GM12878 (cell line): ENCODE measurements around the gene HOXB3. TPM values are rescaled to one million over a fixed set of nuclear protein-coding genes. Genes with fewer than 3 reads are reported as not detected.

Source experiments
- CBFB ChIP-seq: IDR thresholded peaks from 2 replicates; pipeline ENCODE4 v1.6.1; 2016; ENCODE audit warnings: antibody characterized with exemption, low read depth
- CHD2 ChIP-seq: IDR thresholded peaks from 2 replicates; pipeline ENCODE4 v1.6.1; 2011; ENCODE audit warnings: low read depth, low read length, improper control_type of control experiment, borderline replicate concordance
- GATAD2B ChIP-seq: fragments of 450-650 bp; conservative IDR thresholded peaks from 2 replicates; pipeline ENCODE4 v1.6.1; 2017; ENCODE audit warnings: low read depth, mild to moderate bottlenecking, moderate library complexity
- HCFC1 ChIP-seq: fragments of 150-350 bp; IDR thresholded peaks from 2 replicates; pipeline ENCODE4 v1.6.1; 2014; ENCODE audit warnings: low read length
- HDGF ChIP-seq: fragments of 450-650 bp; IDR thresholded peaks from 2 replicates; pipeline ENCODE4 v1.6.1; 2016; ENCODE audit warnings: antibody characterized with exemption
- KAT2A ChIP-seq: conservative IDR thresholded peaks from 2 replicates; pipeline ENCODE4 v1.6.1; 2011; ENCODE audit warnings: low read depth, low read length; ENCODE audit not compliant: control insufficient read depth
- NR2C1 ChIP-seq: fragments of 450-650 bp; IDR thresholded peaks from 2 replicates; pipeline ENCODE4 v1.6.1; 2017; ENCODE audit warnings: antibody characterized with exemption, mild to moderate bottlenecking, moderate library complexity
- PAX8 ChIP-seq: fragments of 450-650 bp; IDR thresholded peaks from 2 replicates; pipeline ENCODE4 v1.6.1; 2017; ENCODE audit warnings: mild to moderate bottlenecking, moderate library complexity
- RB1 ChIP-seq: fragments of 450-650 bp; formaldehyde crosslinking; IDR thresholded peaks from 2 replicates; pipeline ENCODE4 v1.6.1; 2017; ENCODE audit warnings: mild to moderate bottlenecking, borderline replicate concordance
- SMARCA5 ChIP-seq: fragments of 450-650 bp; IDR thresholded peaks from 2 replicates; pipeline ENCODE4 v1.6.1; 2017; ENCODE audit warnings: mild to moderate bottlenecking
- SP1 ChIP-seq: IDR thresholded peaks from one replicate; pipeline ENCODE4 v1.6.1; 2011; ENCODE audit warnings: low read depth, low read length
- TARDBP ChIP-seq: IDR thresholded peaks from 2 replicates; pipeline ENCODE4 v1.6.1; 2016; ENCODE audit warnings: borderline replicate concordance
- polyA plus RNA-seq, 11 experiments: library from polyadenylated mRNA; depleted of rRNA in 4 of 11; unstranded in 6 of 11; stranded (reverse) in 5 of 11; fragments of >200 nt; fragmentation: Nextera tagmentation in 4 of 11; fragmentation: Illumina TruSeq in 1 of 11; extraction: Ambion mirVana in 4 of 11; extraction: Trizol in 1 of 11; gene quantifications; 1 replicate in 1 of 11; 2 replicates in 10 of 11; pipeline versions ENCODE4 v1.2.1 to v1.2.3, GENCODE V29; 2011 to 2016; ENCODE audit warnings: inconsistent platforms in 2 of 11, missing spikeins in 2 of 11, low read depth in 1 of 11
- total RNA-seq, 4 experiments: library from RNA; depleted of rRNA in 3 of 4; stranded (reverse); fragments of >200 nt in 3 of 4; fragmentation: Illumina TruSeq in 1 of 4; extraction: Trizol in 1 of 4; gene quantifications; 2 replicates each; pipeline versions ENCODE4 v1.2.1 to v1.2.3, GENCODE V29; 2013 to 2021
- TF ChIP-seq, protein P1 (sequence below): fragments of 450-650 bp; IDR thresholded peaks from 2 replicates; pipeline ENCODE4 v1.6.1; 2016; ENCODE audit warnings: mild to moderate bottlenecking
- TF ChIP-seq, protein P2 (sequence below): IDR thresholded peaks from 2 replicates; pipeline ENCODE4 v1.6.1; 2011; ENCODE audit warnings: low read depth, mild to moderate bottlenecking, low read length, moderate library complexity, borderline replicate concordance; ENCODE audit errors: extremely low read depth
- TF ChIP-seq, protein P3 (sequence below): fragments of 450-650 bp; IDR thresholded peaks from 2 replicates; pipeline ENCODE4 v1.6.1; 2017; ENCODE audit warnings: mild to moderate bottlenecking
- TF ChIP-seq, protein P4 (sequence below): fragments of 450-650 bp; IDR thresholded peaks from 2 replicates; pipeline ENCODE4 v1.6.1; 2018; ENCODE audit warnings: borderline replicate concordance, mild to moderate bottlenecking; ENCODE audit not compliant: partially characterized antibody
- TF ChIP-seq, protein P5 (sequence below): fragments of 450-650 bp; IDR thresholded peaks from 2 replicates; pipeline ENCODE4 v1.6.1; 2017; ENCODE audit warnings: mild to moderate bottlenecking, moderate library complexity

HOXB3 gene
- total and polyA plus RNA-seq, 10 of the 15 experiments (the other 5 are each of a cell fraction or from before 2014, with no cell fraction given): 0.19 to 7.7 (median 2.9) TPM

DNA sequence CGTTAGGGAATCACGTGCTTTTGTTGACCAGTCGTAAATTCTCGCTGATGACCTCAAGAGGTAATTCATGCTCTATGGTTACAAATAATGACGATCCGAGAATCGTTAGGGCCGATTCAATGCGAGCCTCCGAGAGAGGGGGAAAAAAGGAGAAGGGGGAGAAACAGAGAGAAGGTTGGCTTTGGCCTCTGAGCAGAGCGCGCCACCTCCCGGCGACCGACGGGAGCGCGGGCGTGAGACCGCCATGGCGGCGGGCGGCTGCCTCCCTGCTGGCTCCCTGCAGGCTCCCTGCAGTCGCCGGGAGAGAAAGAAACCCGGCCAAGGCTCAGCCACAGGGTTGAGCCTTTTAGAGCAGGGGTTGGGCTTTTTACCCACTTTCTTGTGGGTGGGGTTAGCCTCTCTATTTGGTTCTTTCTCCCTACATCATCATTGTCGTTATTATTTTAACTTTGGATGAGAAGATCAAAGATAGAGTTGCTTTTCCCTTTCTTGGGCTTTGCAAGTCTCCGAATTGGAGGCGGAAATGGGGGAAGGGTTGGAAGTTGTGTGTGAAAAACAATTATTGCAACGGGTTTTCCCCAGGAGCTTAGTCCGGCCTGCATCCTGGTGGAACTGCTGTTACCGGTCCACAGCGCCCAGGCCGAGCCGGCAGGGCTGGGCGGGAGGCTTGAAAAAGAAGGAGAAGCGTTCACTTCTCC lies 3.9 kb upstream of the HOXB3 start (continued):
- TF ChIP-seq KAT2A (no peak), HCFC1 (no peak), SP1 (no peak), CBFB (no peak), RB1 (peak; percentile 53; the same call in 1 of the 2 replicates), HDGF (no peak), PAX8 (no peak), SMARCA5 (peak; percentile 89), NR2C1 (no peak), CHD2 (0 out of 2 replicates have a peak, but pooled peaks have one; percentile 26), TARDBP (no peak), GATAD2B (no peak)
- TF ChIP-seq, protein P1, sequence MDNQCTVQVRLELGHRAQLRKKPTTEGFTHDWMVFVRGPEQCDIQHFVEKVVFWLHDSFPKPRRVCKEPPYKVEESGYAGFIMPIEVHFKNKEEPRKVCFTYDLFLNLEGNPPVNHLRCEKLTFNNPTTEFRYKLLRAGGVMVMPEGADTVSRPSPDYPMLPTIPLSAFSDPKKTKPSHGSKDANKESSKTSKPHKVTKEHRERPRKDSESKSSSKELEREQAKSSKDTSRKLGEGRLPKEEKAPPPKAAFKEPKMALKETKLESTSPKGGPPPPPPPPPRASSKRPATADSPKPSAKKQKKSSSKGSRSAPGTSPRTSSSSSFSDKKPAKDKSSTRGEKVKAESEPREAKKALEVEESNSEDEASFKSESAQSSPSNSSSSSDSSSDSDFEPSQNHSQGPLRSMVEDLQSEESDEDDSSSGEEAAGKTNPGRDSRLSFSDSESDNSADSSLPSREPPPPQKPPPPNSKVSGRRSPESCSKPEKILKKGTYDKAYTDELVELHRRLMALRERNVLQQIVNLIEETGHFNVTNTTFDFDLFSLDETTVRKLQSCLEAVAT: no peak
- TF ChIP-seq, protein P2, sequence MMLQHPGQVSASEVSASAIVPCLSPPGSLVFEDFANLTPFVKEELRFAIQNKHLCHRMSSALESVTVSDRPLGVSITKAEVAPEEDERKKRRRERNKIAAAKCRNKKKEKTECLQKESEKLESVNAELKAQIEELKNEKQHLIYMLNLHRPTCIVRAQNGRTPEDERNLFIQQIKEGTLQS: no peak
- TF ChIP-seq, protein P3, sequence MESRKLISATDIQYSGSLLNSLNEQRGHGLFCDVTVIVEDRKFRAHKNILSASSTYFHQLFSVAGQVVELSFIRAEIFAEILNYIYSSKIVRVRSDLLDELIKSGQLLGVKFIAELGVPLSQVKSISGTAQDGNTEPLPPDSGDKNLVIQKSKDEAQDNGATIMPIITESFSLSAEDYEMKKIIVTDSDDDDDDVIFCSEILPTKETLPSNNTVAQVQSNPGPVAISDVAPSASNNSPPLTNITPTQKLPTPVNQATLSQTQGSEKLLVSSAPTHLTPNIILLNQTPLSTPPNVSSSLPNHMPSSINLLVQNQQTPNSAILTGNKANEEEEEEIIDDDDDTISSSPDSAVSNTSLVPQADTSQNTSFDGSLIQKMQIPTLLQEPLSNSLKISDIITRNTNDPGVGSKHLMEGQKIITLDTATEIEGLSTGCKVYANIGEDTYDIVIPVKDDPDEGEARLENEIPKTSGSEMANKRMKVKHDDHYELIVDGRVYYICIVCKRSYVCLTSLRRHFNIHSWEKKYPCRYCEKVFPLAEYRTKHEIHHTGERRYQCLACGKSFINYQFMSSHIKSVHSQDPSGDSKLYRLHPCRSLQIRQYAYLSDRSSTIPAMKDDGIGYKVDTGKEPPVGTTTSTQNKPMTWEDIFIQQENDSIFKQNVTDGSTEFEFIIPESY: no peak
- TF ChIP-seq, protein P4, sequence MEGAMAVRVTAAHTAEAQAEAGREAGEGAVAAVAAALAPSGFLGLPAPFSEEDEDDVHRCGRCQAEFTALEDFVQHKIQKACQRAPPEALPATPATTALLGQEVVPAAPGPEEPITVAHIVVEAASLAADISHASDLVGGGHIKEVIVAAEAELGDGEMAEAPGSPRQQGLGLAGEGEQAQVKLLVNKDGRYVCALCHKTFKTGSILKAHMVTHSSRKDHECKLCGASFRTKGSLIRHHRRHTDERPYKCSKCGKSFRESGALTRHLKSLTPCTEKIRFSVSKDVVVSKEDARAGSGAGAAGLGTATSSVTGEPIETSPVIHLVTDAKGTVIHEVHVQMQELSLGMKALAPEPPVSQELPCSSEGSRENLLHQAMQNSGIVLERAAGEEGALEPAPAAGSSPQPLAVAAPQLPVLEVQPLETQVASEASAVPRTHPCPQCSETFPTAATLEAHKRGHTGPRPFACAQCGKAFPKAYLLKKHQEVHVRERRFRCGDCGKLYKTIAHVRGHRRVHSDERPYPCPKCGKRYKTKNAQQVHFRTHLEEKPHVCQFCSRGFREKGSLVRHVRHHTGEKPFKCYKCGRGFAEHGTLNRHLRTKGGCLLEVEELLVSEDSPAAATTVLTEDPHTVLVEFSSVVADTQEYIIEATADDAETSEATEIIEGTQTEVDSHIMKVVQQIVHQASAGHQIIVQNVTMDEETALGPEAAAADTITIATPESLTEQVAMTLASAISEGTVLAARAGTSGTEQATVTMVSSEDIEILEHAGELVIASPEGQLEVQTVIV: no peak
- TF ChIP-seq, protein P5, sequence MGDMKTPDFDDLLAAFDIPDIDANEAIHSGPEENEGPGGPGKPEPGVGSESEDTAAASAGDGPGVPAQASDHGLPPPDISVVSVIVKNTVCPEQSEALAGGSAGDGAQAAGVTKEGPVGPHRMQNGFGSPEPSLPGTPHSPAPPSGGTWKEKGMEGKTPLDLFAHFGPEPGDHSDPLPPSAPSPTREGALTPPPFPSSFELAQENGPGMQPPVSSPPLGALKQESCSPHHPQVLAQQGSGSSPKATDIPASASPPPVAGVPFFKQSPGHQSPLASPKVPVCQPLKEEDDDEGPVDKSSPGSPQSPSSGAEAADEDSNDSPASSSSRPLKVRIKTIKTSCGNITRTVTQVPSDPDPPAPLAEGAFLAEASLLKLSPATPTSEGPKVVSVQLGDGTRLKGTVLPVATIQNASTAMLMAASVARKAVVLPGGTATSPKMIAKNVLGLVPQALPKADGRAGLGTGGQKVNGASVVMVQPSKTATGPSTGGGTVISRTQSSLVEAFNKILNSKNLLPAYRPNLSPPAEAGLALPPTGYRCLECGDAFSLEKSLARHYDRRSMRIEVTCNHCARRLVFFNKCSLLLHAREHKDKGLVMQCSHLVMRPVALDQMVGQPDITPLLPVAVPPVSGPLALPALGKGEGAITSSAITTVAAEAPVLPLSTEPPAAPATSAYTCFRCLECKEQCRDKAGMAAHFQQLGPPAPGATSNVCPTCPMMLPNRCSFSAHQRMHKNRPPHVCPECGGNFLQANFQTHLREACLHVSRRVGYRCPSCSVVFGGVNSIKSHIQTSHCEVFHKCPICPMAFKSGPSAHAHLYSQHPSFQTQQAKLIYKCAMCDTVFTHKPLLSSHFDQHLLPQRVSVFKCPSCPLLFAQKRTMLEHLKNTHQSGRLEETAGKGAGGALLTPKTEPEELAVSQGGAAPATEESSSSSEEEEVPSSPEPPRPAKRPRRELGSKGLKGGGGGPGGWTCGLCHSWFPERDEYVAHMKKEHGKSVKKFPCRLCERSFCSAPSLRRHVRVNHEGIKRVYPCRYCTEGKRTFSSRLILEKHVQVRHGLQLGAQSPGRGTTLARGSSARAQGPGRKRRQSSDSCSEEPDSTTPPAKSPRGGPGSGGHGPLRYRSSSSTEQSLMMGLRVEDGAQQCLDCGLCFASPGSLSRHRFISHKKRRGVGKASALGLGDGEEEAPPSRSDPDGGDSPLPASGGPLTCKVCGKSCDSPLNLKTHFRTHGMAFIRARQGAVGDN: no peak
